ENCODE data around the gene NSG1. TPM values are rescaled to one million over a fixed set of nuclear protein-coding genes. Genes with fewer than 3 reads are reported as not detected.

Gene NSG1
- total RNA-seq, 1 experiment from 2014 or later = 25.3 TPM

- H3K4me3 ChIP-seq (ENCODE audit: insufficient read depth, low read depth, low read length) = no peak overlapping the region
- no peaks in the 10 kb centered on the region for H3K27me3 ChIP-seq (ENCODE audit: control insufficient read depth, insufficient read depth, low read length)
- peak; percentile 72 for DNase-seq
- H3K36me3 ChIP-seq (replicated peaks; ENCODE audit: control insufficient read depth, insufficient read depth, low read length) = peaks cover 6% of the 10 kb centered on the region
Measured at GRCh38 chr4:4423706-4424498, 37.0 kb downstream of the NSG1 start.

- H3K36me3 ChIP-seq (replicated peaks; ENCODE audit: control insufficient read depth, insufficient read depth, low read length) = peaks cover 4% of the 10 kb centered on the region
- DNase-seq = no peak
- no peaks in the 10 kb centered on the region for H3K27me3 ChIP-seq (ENCODE audit: control insufficient read depth, insufficient read depth, low read length)
- no peak overlapping the region for H3K4me3 ChIP-seq (ENCODE audit: insufficient read depth, low read depth, low read length)
Measured at GRCh38 chr4:4424499-4425115, 37.7 kb downstream of the NSG1 start.

- Histone ChIP-seq H3K4me3 (ENCODE audit: insufficient read depth, low read depth, low read length) (no peak overlapping the region), H3K27me3 (ENCODE audit: control insufficient read depth, insufficient read depth, low read length) (no peaks in the 10 kb centered on the region), H3K36me3 (replicated peaks; ENCODE audit: control insufficient read depth, insufficient read depth, low read length) (no peaks in the 10 kb centered on the region; the same call in 1 of the 2 replicates)
- no peak for DNase-seq
Measured at GRCh38 chr4:4425119-4425690, 38.3 kb downstream of the NSG1 start.

GRCh38 chr4:4425696-4426095, 38.8 kb downstream of the NSG1 start:
- H3K4me3 ChIP-seq (ENCODE audit: insufficient read depth, low read depth, low read length) = no peak overlapping the region
- DNase-seq = no peak
- no peaks in the 10 kb centered on the region; the same call in 1 of the 2 replicates for H3K36me3 ChIP-seq (replicated peaks; ENCODE audit: control insufficient read depth, insufficient read depth, low read length)
- no peaks in the 10 kb centered on the region for H3K27me3 ChIP-seq (ENCODE audit: control insufficient read depth, insufficient read depth, low read length)

- H3K36me3 ChIP-seq (replicated peaks; ENCODE audit: control insufficient read depth, insufficient read depth, low read length) = no peaks in the 10 kb centered on the region; the same call in 1 of the 2 replicates
- DNase-seq = no peak
- no peak overlapping the region for H3K4me3 ChIP-seq (ENCODE audit: insufficient read depth, low read depth, low read length)
- H3K27me3 ChIP-seq (ENCODE audit: control insufficient read depth, insufficient read depth, low read length) = no peaks in the 10 kb centered on the region
Measured at GRCh38 chr4:4426511-4427120, 39.7 kb downstream of the NSG1 start.

GRCh38 chr4:4427121-4427870, 40.4 kb downstream of the NSG1 start:
- H3K4me3 ChIP-seq (ENCODE audit: insufficient read depth, low read depth, low read length) = no peak overlapping the region
- DNase-seq = peak; percentile 79
- no peaks in the 10 kb centered on the region; the same call in 1 of the 2 replicates for H3K36me3 ChIP-seq (replicated peaks; ENCODE audit: control insufficient read depth, insufficient read depth, low read length)
- H3K27me3 ChIP-seq (ENCODE audit: control insufficient read depth, insufficient read depth, low read length) = no peaks in the 10 kb centered on the region

GRCh38 chr4:4427886-4428285, 41.0 kb downstream of the NSG1 start:
- DNase-seq = no peak
- H3K36me3 ChIP-seq (replicated peaks; ENCODE audit: control insufficient read depth, insufficient read depth, low read length) = no peaks in the 10 kb centered on the region; the same call in 1 of the 2 replicates
- no peaks in the 10 kb centered on the region for H3K27me3 ChIP-seq (ENCODE audit: control insufficient read depth, insufficient read depth, low read length)
- H3K4me3 ChIP-seq (ENCODE audit: insufficient read depth, low read depth, low read length) = no peak overlapping the region

GRCh38 chr4:4428966-4429875, 42.3 kb downstream of the NSG1 start:
- DNase-seq = no peak
- Histone ChIP-seq H3K4me3 (ENCODE audit: insufficient read depth, low read depth, low read length) (no peak overlapping the region), H3K36me3 (replicated peaks; ENCODE audit: control insufficient read depth, insufficient read depth, low read length) (no peaks in the 10 kb centered on the region; the same call in 1 of the 2 replicates), H3K27me3 (ENCODE audit: control insufficient read depth, insufficient read depth, low read length) (no peaks in the 10 kb centered on the region)

- DNase-seq = peak; percentile 83
- Histone ChIP-seq H3K27me3 (ENCODE audit: control insufficient read depth, insufficient read depth, low read length) (no peaks in the 10 kb centered on the region), H3K4me3 (ENCODE audit: insufficient read depth, low read depth, low read length) (no peak overlapping the region), H3K36me3 (replicated peaks; ENCODE audit: control insufficient read depth, insufficient read depth, low read length) (no peaks in the 10 kb centered on the region; the same call in 1 of the 2 replicates)
Measured at GRCh38 chr4:4430492-4431195, 43.7 kb downstream of the NSG1 start.

- no peak for DNase-seq
- H3K27me3 ChIP-seq (ENCODE audit: control insufficient read depth, insufficient read depth, low read length) = no peaks in the 10 kb centered on the region
- no peaks in the 10 kb centered on the region; the same call in 1 of the 2 replicates for H3K36me3 ChIP-seq (replicated peaks; ENCODE audit: control insufficient read depth, insufficient read depth, low read length)
- no peak overlapping the region for H3K4me3 ChIP-seq (ENCODE audit: insufficient read depth, low read depth, low read length)
Measured at GRCh38 chr4:4432341-4433125, 45.6 kb downstream of the NSG1 start.

- Histone ChIP-seq H3K36me3 (replicated peaks; ENCODE audit: control insufficient read depth, insufficient read depth, low read length) (no peaks in the 10 kb centered on the region), H3K27me3 (ENCODE audit: control insufficient read depth, insufficient read depth, low read length) (no peaks in the 10 kb centered on the region), H3K4me3 (ENCODE audit: insufficient read depth, low read depth, low read length) (no peak overlapping the region)
- no peak for DNase-seq
Measured at GRCh38 chr4:4433941-4434340, 47.0 kb downstream of the NSG1 start.

GRCh38 chr4:4436244-4436823, 49.4 kb downstream of the NSG1 start:
- no peak for DNase-seq
- Histone ChIP-seq H3K27me3 (ENCODE audit: control insufficient read depth, insufficient read depth, low read length) (no peaks in the 10 kb centered on the region), H3K4me3 (ENCODE audit: insufficient read depth, low read depth, low read length) (no peak overlapping the region), H3K36me3 (replicated peaks; ENCODE audit: control insufficient read depth, insufficient read depth, low read length) (no peaks in the 10 kb centered on the region)
